Trophoblast cell (in vitro differentiated cells and primary cell): ENCODE data around the gene MRTO4.
"Not testable (repeated sequence)": the region's sequence is repeated elsewhere in the genome, so short reads cannot be mapped to it uniquely, and the experiment has no call there.

Source experiments
- DNase-seq, 2 donors: peaks; one replicate each; pipeline ENCODE4 v3.0.0-alpha.2; 2016
- H2AFZ ChIP-seq: 2 replicates; pipeline ENCODE4 v1.6.1; 2013; ENCODE audit warnings: low read length, moderate library complexity, mild to moderate bottlenecking; ENCODE audit not compliant: insufficient read depth, poor library complexity
- H2AK5ac ChIP-seq: 2 replicates; pipeline ENCODE4 v1.6.1; 2013; ENCODE audit warnings: mild to moderate bottlenecking, low read length
- H2BK120ac ChIP-seq: 2 replicates; pipeline ENCODE4 v1.6.1; 2013; ENCODE audit warnings: low read length, mild to moderate bottlenecking, moderate library complexity; ENCODE audit not compliant: insufficient read depth, poor library complexity
- H2BK12ac ChIP-seq: 2 replicates; pipeline ENCODE4 v1.6.1; 2013; ENCODE audit warnings: mild to moderate bottlenecking, low read length, moderate library complexity
- H2BK5ac ChIP-seq: 2 replicates; pipeline ENCODE4 v1.6.1; 2013; ENCODE audit warnings: low read length, low read depth, moderate library complexity, mild to moderate bottlenecking; ENCODE audit not compliant: poor library complexity
- H3K14ac ChIP-seq: 2 replicates; pipeline ENCODE4 v1.6.1; 2013; ENCODE audit warnings: mild to moderate bottlenecking, low read length
- H3K18ac ChIP-seq: 2 replicates; pipeline ENCODE4 v1.6.1; 2013; ENCODE audit warnings: mild to moderate bottlenecking, low read length
- H3K23ac ChIP-seq: 2 replicates; pipeline ENCODE4 v1.6.1; 2013; ENCODE audit warnings: low read length
- H3K27ac ChIP-seq: 2 replicates; pipeline ENCODE4 v1.5.1; 2013; ENCODE audit warnings: low read depth, mild to moderate bottlenecking, inconsistent platforms, low read length, moderate library complexity
- H3K27me3 ChIP-seq: 2 replicates; pipeline ENCODE4 v1.6.1; 2013; ENCODE audit warnings: inconsistent platforms, mild to moderate bottlenecking, low read length, moderate library complexity; ENCODE audit not compliant: insufficient read depth
- H3K36me3 ChIP-seq, 2 experiments: 1 replicate in 1 of 2; 2 replicates in 1 of 2; pipeline ENCODE4 v1.6.1; 2013; ENCODE audit warnings: low read length in 2 of 2, mild to moderate bottlenecking in 2 of 2, moderate library complexity in 1 of 2; ENCODE audit not compliant: insufficient read depth in 2 of 2, control insufficient read depth in 1 of 2
- H3K4ac ChIP-seq: 2 replicates; pipeline ENCODE4 v1.6.1; 2013; ENCODE audit warnings: low read depth, mild to moderate bottlenecking, low read length, moderate library complexity
- H3K4me1 ChIP-seq, 2 experiments: 1 replicate in 1 of 2; 2 replicates in 1 of 2; pipeline ENCODE4 v1.6.1; 2013; ENCODE audit warnings: low read length in 2 of 2, mild to moderate bottlenecking in 2 of 2, moderate library complexity in 1 of 2; ENCODE audit not compliant: insufficient read depth in 2 of 2, control insufficient read depth in 1 of 2
- H3K4me2 ChIP-seq: 2 replicates; pipeline ENCODE4 v1.6.1; 2013; ENCODE audit warnings: inconsistent platforms, mild to moderate bottlenecking, low read length, moderate library complexity
- H3K4me3 ChIP-seq: 2 replicates; pipeline ENCODE4 v1.5.1; 2013; ENCODE audit warnings: mild to moderate bottlenecking, low read depth, low read length, inconsistent platforms
- H3K79me1 ChIP-seq: one replicate; pipeline ENCODE4 v1.6.1; 2013; ENCODE audit warnings: low read length
- H3K79me2 ChIP-seq: 2 replicates; pipeline ENCODE4 v1.6.1; 2013; ENCODE audit warnings: low read length, mild to moderate bottlenecking; ENCODE audit not compliant: control insufficient read depth, insufficient read depth, poor library complexity
- H3K9ac ChIP-seq: 2 replicates; pipeline ENCODE4 v1.6.1; 2013; ENCODE audit warnings: mild to moderate bottlenecking, low read length
- H3K9me3 ChIP-seq: 2 replicates; pipeline ENCODE4 v1.6.1; 2013; ENCODE audit warnings: low read depth, mild to moderate bottlenecking, control low read depth, inconsistent platforms, low read length; ENCODE audit not compliant: insufficient read depth
- H4K12ac ChIP-seq: 2 replicates; pipeline ENCODE4 v1.6.1; 2013; ENCODE audit warnings: low read depth, mild to moderate bottlenecking, low read length, moderate library complexity
- H4K8ac ChIP-seq: 2 replicates; pipeline ENCODE4 v1.6.1; 2013; ENCODE audit warnings: low read depth, mild to moderate bottlenecking, low read length, moderate library complexity
- H4K91ac ChIP-seq: one replicate; pipeline ENCODE4 v1.6.1; 2013; ENCODE audit warnings: low read depth, mild to moderate bottlenecking, low read length, moderate library complexity
- WGBS: extraction: QIAGEN DNeasy Blood & Tissue Kit; methylation state at CpG from one replicate; pipeline ENCODE4 v1.1.7; 2013; ENCODE audit warnings: missing lambda C conversion rate; ENCODE audit not compliant: insufficient read length, insufficient coverage; ENCODE audit errors: extremely low coverage; 5-methylcytosine and 5-hydroxymethylcytosine counted together

MRTO4 gene

GRCh38 chr1:19255288-19255687, 3.7 kb downstream of the MRTO4 start:
- Histone ChIP-seq H3K79me1 (peaks cover 10% of the 10 kb centered on the region), H3K4me2 (no peak overlapping the region), H3K4ac (no peak overlapping the region), H2BK120ac (no peak overlapping the region), H3K27me3 (no peaks in the 10 kb centered on the region), H4K12ac (no peak overlapping the region), H3K23ac (no peak overlapping the region), H3K14ac (no peak overlapping the region), H3K79me2 (peaks cover 27% of the 10 kb centered on the region), H2AFZ (no peak overlapping the region), H2BK12ac (no peak overlapping the region), H3K9ac (no peak overlapping the region), H2AK5ac (no peak overlapping the region), H3K27ac (no peak overlapping the region), H3K36me3 (peaks cover 48 to 49% of the 10 kb centered on the region in 2 experiments), H2BK5ac (no peak overlapping the region), H4K91ac (no peak overlapping the region), H4K8ac (no peak overlapping the region), H3K18ac (no peak overlapping the region), H3K4me1 (peaks cover 4 to 7% of the 10 kb centered on the region in 2 experiments), H3K9me3 (no peaks in the 10 kb centered on the region), H3K4me3 (no peak overlapping the region)
- WGBS = no CpG with 5 or more reads among the region's 4 CpGs
- no peak for DNase-seq

GRCh38 chr1:19256301-19256700, 4.7 kb downstream of the MRTO4 start:
- no CpG with 5 or more reads among the region's 5 CpGs for WGBS
- H3K79me2 ChIP-seq = peaks cover 21% of the 10 kb centered on the region
- H3K79me1 ChIP-seq, H4K8ac ChIP-seq, DNase-seq, H3K4ac ChIP-seq, H3K14ac ChIP-seq, H2BK120ac ChIP-seq, H3K4me2 ChIP-seq, H3K23ac ChIP-seq, H2AK5ac ChIP-seq, H3K9ac ChIP-seq, H2BK12ac ChIP-seq, H4K12ac ChIP-seq, H3K18ac ChIP-seq, H3K4me1 ChIP-seq, H2BK5ac ChIP-seq, H3K9me3 ChIP-seq, H2AFZ ChIP-seq, H3K27me3 ChIP-seq, H4K91ac ChIP-seq, H3K4me3 ChIP-seq, H3K27ac ChIP-seq: not testable (repeated sequence)
- H3K36me3 ChIP-seq = peaks cover 55 to 56% of the 10 kb centered on the region in 2 experiments

GRCh38 chr1:19257178-19257914, 5.7 kb downstream of the MRTO4 start:
- no peak overlapping the region for H2BK120ac ChIP-seq
- no peak overlapping the region for H2AK5ac ChIP-seq
- no peak overlapping the region for H2BK12ac ChIP-seq
- H3K9me3 ChIP-seq = no peaks in the 10 kb centered on the region
- H3K18ac ChIP-seq = no peak overlapping the region
- H2AFZ ChIP-seq = no peak overlapping the region
- no peaks in the 10 kb centered on the region for H3K27me3 ChIP-seq
- H3K14ac ChIP-seq = no peak overlapping the region
- H4K12ac ChIP-seq = no peak overlapping the region
- peaks cover 11% of the 10 kb centered on the region for H3K79me2 ChIP-seq
- no peak overlapping the region for H3K4ac ChIP-seq
- H2BK5ac ChIP-seq = no peak overlapping the region
- no CpG with 5 or more reads among the region's 15 CpGs for WGBS
- H3K23ac ChIP-seq = no peak overlapping the region
- no peaks in the 10 kb centered on the region for H3K79me1 ChIP-seq
- no peak for DNase-seq
- H3K27ac ChIP-seq = no peak overlapping the region
- no peak overlapping the region for H4K91ac ChIP-seq
- peaks cover 55 to 56% of the 10 kb centered on the region in 2 experiments for H3K36me3 ChIP-seq
- H3K4me1 ChIP-seq = peaks cover 3 to 4% of the 10 kb centered on the region in 2 experiments
- no peak overlapping the region for H4K8ac ChIP-seq
- H3K4me3 ChIP-seq = no peak overlapping the region
- no peak overlapping the region for H3K9ac ChIP-seq
- H3K4me2 ChIP-seq = no peak overlapping the region

- Histone ChIP-seq H2BK12ac (no peak overlapping the region), H3K27me3 (no peaks in the 10 kb centered on the region), H2AK5ac (no peak overlapping the region), H3K4me1 (no peaks in the 10 kb centered on the region), H2BK5ac (no peak overlapping the region), H3K79me2 (peaks cover 4% of the 10 kb centered on the region), H3K14ac (no peak overlapping the region), H2BK120ac (no peak overlapping the region), H4K8ac (no peak overlapping the region), H3K9ac (no peak overlapping the region), H3K4me2 (no peak overlapping the region), H3K23ac (no peak overlapping the region), H3K4me3 (no peak overlapping the region), H2AFZ (no peak overlapping the region), H3K9me3 (no peaks in the 10 kb centered on the region), H4K91ac (no peak overlapping the region), H3K4ac (no peak overlapping the region), H3K36me3 (peaks cover 55 to 56% of the 10 kb centered on the region in 2 experiments), H3K18ac (no peak overlapping the region), H4K12ac (no peak overlapping the region), H3K27ac (no peak overlapping the region), H3K79me1 (no peaks in the 10 kb centered on the region)
- WGBS = no CpG with 5 or more reads among the region's 10 CpGs
- DNase-seq = no peak
These were observed 6.7 kb downstream of the MRTO4 start for GRCh38 chr1:19258353-19258752.
